GM18526 (cell line): ENCODE results near the gene ZNF148.

Source experiments
- POLR2A ChIP-seq: IDR thresholded peaks from 3 replicates; pipeline ENCODE4 v1.6.1; 2011; ENCODE audit not compliant: insufficient read length; ENCODE audit errors: extremely low read depth

ZNF148 gene

GRCh38 chr3:125186800-125187598 lies 188.1 kb downstream of the ZNF148 start:
- TF ChIP-seq POLR2A, result no peak

- TF ChIP-seq POLR2A, result no peak
Measured at GRCh38 chr3:125186261-125186787, 188.8 kb downstream of the ZNF148 start.

- TF ChIP-seq POLR2A, result no peak
Measured at GRCh38 chr3:125185805-125186204, 189.3 kb downstream of the ZNF148 start.

- no peak for TF ChIP-seq POLR2A
Measured at GRCh38 chr3:125179884-125180240, 195.3 kb downstream of the ZNF148 start.

- no peak for TF ChIP-seq POLR2A
Measured at GRCh38 chr3:125179143-125179883, 195.8 kb downstream of the ZNF148 start.

GRCh38 chr3:125177746-125178145 lies 197.4 kb downstream of the ZNF148 start:
- no peak for TF ChIP-seq POLR2A
